HG02852 (cell line): ENCODE measurements around the gene DHX38.
A peak's percentile ranks its signal among the peaks of the same experiment; 100 is the strongest.

Experiments
- ATAC-seq: cut with Tn5 transposase; IDR thresholded peaks from one replicate; pipeline ENCODE4 v1.9.1; 2021; ENCODE audit warnings: mild to moderate bottlenecking, moderate library complexity; ENCODE audit not compliant: unreplicated experiment

The DHX38 gene

DNA sequence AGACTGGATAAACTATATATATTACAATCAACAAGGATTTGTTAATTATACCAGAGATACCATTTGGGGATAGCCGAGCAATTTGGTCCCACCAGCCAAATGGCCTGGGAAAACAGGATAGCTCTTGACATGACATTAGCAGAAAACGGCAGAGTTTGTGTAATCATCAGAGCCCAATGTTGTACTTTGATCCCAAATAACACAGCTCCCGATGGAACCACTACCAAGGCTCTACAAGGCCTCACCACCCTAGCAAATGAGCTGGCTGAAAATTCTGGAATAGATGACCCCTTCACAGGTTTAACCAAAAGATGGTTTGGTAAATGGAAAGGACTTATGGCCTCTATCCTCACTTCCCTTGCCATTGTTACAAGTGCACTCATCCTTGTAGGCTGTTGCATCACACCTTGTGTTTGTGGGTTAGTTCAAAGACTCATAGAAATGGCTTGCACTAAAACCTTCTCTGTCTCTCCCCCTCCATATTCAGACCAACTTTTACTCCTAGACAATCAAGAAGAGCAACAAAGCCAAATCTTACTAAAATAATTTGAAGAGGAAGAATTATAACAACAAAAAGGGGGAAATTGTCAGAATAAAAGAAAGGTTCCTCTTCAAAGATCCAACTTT, 9.8 kb upstream of the DHX38 start:
- no peak for ATAC-seq

GRCh38 chr16:72084445-72084844, 9.2 kb upstream of the DHX38 start:
- ATAC-seq, result no peak

GRCh38 chr16:72085002-72085401, 8.6 kb upstream of the DHX38 start:
- no peak for ATAC-seq

DNA sequence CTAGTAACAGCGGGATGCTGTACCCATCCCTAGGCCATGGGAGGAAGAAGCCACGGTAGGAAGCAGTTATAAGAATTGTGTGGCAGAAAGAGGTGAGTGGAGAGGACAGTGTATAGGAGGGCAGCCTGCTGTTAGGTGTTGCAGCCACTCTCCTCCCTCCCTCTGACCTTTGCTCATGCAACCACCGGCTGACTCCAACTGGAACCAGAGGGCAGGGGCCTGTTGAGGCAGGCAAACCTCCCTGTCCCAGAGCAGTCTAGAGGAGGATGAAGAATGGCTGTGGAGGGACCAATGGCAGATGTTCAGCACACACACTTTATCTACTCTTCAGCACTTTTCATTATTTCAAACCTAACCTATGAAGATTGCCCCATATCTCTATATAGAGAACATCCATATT, 2.4 kb upstream of the DHX38 start:
- no peak for ATAC-seq

- no peak for ATAC-seq
Measured at GRCh38 chr16:72092832-72093447, 707 bp upstream of the DHX38 start.

DNA sequence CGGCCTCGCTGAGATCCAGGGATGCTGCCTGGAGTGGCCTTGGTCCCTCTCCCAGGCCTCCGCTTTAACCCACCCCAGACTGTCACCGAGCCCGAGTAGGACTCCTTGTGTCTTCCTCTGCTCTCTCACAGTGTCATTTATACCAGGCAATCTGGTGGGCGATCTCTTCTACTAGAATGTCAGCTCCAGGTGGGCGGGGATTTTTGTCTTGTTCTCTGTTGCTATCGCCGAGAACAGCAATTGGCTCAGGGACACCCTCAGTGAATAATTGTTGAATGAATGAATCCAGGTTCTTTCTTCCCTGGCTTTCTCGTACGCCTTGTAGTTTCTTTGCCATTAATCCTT, 591 bp downstream of the DHX38 start:
- ATAC-seq, result no peak

GRCh38 chr16:72098936-72099335, 5.3 kb downstream of the DHX38 start:
- ATAC-seq, result no peak

DNA sequence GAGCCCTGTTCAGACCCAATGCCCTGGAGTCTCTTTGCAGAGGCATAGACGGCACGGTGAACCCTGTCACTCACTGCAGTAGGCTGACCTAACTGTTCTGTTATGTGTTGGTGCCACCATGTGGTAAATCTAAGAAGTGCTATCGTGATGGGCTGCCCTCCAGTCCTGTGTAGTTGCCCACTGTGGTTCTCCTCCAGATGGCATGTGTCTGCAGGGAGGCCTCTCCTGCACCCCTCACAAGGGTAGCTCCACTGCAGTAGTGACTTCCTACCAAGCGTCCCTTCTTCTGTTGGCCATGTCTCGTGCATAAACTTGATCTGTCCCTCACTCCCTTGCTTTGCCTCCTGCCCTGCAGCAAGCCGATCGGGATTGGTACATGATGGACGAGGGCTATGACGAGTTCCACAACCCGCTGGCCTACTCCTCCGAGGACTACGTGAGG, 5.8 kb downstream of the DHX38 start:
- ATAC-seq, result peak; percentile 82

DNA sequence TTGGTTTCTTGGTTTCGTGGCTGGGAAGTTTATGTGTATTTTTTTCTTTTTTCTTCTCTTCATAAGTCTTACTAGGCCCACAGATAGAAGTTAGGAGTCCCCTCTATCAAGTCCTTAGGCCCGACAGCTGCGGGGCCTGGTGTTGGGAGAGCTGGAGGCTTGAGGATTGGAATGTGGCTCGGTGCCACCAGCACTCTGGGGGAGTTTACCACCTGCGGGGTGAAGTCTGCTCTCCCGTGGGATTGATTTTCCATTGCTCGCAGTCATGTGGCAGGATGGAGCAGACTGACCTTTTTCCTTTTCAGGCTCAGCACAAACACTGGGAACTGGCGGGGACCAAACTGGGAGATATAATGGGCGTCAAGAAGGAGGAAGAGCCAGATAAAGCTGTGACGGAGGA, 7.5 kb downstream of the DHX38 start:
- ATAC-seq, result no peak

GRCh38 chr16:72104905-72105304, 11.3 kb downstream of the DHX38 start:
- ATAC-seq, result no peak

DNA sequence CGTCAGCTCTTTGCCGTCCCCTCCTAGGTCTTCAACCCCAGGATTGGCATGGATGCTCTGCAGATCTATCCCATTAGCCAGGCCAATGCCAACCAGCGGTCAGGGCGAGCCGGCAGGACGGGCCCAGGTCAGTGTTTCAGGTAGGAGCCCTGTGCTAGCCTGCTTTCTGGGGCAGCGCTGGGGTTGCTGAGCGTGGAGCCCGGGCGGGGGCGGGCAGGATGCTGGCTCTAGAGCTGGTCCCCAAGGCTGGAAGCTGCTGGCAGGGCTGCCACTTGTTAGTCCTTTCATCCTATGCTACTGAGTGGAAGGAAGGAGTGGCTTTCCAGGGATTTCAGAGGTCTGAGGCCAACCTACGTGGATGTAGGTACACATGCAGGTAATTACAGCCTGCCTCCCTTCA, 12.3 kb downstream of the DHX38 start:
- ATAC-seq, result no peak

- no peak for ATAC-seq
Measured at GRCh38 chr16:72107371-72107770, 13.7 kb downstream of the DHX38 start.

DNA sequence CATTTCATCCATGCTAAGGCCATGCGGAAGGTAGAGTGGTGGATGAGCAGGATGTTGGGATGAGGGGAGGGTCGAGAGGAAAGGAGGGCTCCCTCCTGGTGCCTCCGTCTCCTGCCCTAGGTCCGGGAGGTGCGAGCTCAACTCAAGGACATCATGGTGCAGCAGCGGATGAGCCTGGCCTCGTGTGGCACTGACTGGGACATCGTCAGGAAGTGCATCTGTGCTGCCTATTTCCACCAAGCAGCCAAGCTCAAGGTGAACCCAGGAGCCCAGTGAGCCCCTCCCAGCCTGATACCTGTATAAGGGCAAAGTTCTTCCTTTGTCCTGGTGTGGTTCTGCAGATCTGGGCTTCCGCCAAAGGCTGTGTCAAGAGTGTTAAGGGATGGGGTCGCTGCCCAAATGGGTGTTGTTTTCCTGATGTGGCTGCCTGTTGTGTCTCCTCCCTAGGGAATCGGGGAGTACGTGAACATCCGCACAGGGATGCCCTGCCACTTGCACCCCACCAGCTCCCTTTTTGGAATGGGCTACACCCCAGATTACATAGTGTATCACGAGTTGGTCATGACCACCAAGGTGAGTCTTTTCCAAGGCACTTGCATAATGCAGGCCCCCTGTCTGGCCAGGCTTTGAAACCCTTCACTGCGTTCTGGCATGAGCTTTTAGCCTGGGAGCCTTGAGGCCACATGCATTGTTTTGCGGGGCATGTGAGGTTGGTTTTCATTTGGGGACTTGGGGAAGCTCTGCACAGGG, 14.9 kb downstream of the DHX38 start:
- ATAC-seq, result no peak

- no peak for ATAC-seq
Measured at GRCh38 chr16:72109300-72109699, 15.7 kb downstream of the DHX38 start.

DNA sequence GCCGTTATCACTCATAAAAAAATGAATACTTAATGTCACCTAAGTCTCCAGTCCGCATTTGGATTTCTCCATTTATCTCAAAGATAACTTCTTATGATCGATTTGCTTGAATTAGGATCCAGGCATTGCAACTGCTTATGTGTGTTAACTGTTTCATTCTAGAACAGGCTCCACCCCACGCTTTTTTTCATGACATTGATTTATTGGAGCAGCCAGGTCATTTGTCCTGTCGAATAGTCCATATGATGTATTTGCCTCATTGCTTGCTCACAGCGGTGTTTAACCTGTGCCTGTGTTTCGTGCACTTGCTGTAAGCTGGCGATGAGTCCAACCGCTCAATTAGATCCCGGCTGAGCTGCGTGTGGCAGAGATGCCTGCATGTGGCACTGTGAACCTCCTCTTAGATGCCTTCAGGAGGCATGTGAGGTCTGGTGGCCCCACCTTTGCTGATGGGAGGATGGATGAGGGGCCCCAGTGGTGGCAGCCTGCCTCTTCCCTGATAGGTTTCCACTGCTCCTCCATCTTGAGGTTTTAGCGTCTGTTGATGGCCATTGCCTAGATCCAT, 16.4 kb downstream of the DHX38 start:
- ATAC-seq, result no peak

GRCh38 chr16:72110662-72111615, 17.3 kb downstream of the DHX38 start:
- ATAC-seq, result no peak

GRCh38 chr16:72111657-72112451, 18.2 kb downstream of the DHX38 start:
- no peak for ATAC-seq

- no peak for ATAC-seq
Measured at GRCh38 chr16:72112452-72112792, 18.8 kb downstream of the DHX38 start.

GRCh38 chr16:72112906-72113615, 19.4 kb downstream of the DHX38 start:
- no peak for ATAC-seq

GRCh38 chr16:72113616-72113945, 19.9 kb downstream of the DHX38 start:
- ATAC-seq, result no peak
